Right atrium auricular region (tissue), 2 donors: Measurements from ENCODE around the gene TSC1. TPM values are rescaled to one million over a fixed set of nuclear protein-coding genes. Genes with fewer than 3 reads are reported as not detected.

ENCODE experiments used
- DNase-seq: peaks from one replicate; pipeline ENCODE4 v3.0.0-alpha.2; 2019; ENCODE audit warnings: low spot score
- H3K27ac ChIP-seq, 2 donors: fragments of 200-600 bp; sonication (generic); 1 replicate in 1 of 2; 2 replicates in 1 of 2; pipeline ENCODE4 v1.5.1; 2016 to 2019
- H3K27me3 ChIP-seq, 2 donors: fragments of 200-600 bp; sonication (generic); one replicate each; pipeline versions ENCODE4 v1.5.1 to v1.6.0; 2017 to 2019
- H3K36me3 ChIP-seq: fragments of 200-600 bp; sonication (generic); one replicate; pipeline ENCODE4 v1.5.1; 2016
- H3K4me1 ChIP-seq, 2 donors: fragments of 200-600 bp; sonication (generic); one replicate each; pipeline versions ENCODE4 v1.5.1 to v1.6.0; 2017 to 2019
- H3K4me3 ChIP-seq, 2 donors: fragments of 200-600 bp; sonication (generic); 1 replicate in 1 of 2; 2 replicates in 1 of 2; pipeline ENCODE4 v1.5.1; 2017 to 2019; ENCODE audit warnings: mild to moderate bottlenecking in 1 of 2, moderate library complexity in 1 of 2
- H3K9me3 ChIP-seq, 2 donors: fragments of 200-600 bp; sonication (generic); one replicate each; pipeline ENCODE4 v1.5.1; 2019
- CTCF ChIP-seq, 2 donors: fragments of 200-600 bp; sonication (generic); IDR thresholded peaks; one replicate each; pipeline ENCODE4 v1.5.1; 2019; ENCODE audit warnings: antibody characterized with exemption in 2 of 2
- total RNA-seq, 2 donors: library from RNA; depleted of rRNA; stranded (reverse); fragments of >200 nt; gene quantifications; one replicate each; pipeline ENCODE4 v1.1.0, GENCODE V29; 2016

The TSC1 gene
- total RNA-seq, 2 donors from 2014 or later = 27.6 to 36.4 TPM

- Histone ChIP-seq H3K4me1 (peaks cover 0 to 18% of the 10 kb centered on the region in 2 donors), H3K36me3 (no peaks in the 10 kb centered on the region), H3K27me3 (no peaks in the 10 kb centered on the region), H3K27ac (no peak overlapping the region), H3K4me3 (peak overlapping the region; percentile 93 to 94), H3K9me3 (no peaks in the 10 kb centered on the region)
- no peak for TF ChIP-seq CTCF (IDR thresholded peaks at IDR 0.05)
- no peak for DNase-seq
Observed at GRCh38 chr9:132877458-132877823, 67.0 kb downstream of the TSC1 start.

GRCh38 chr9:132876849-132877248 is 67.6 kb downstream of the TSC1 start:
- no peak for DNase-seq
- no peaks in the 10 kb centered on the region for H3K36me3 ChIP-seq
- TF ChIP-seq CTCF (IDR thresholded peaks at IDR 0.05) = no peak
- H3K27me3 ChIP-seq = no peaks in the 10 kb centered on the region
- peaks cover 0 to 18% of the 10 kb centered on the region in 2 donors for H3K4me1 ChIP-seq
- H3K9me3 ChIP-seq = no peaks in the 10 kb centered on the region
- no peak overlapping the region for H3K4me3 ChIP-seq
- H3K27ac ChIP-seq = no peak overlapping the region

GRCh38 chr9:132875159-132875558 is 69.3 kb downstream of the TSC1 start:
- Histone ChIP-seq H3K36me3 (no peaks in the 10 kb centered on the region), H3K9me3 (no peaks in the 10 kb centered on the region), H3K4me3 (no peak overlapping the region), H3K4me1 (peaks cover 0 to 18% of the 10 kb centered on the region in 2 donors), H3K27ac (no peak overlapping the region), H3K27me3 (no peaks in the 10 kb centered on the region)
- TF ChIP-seq CTCF (IDR thresholded peaks at IDR 0.05) = no peak
- no peak for DNase-seq

- Histone ChIP-seq H3K4me3 (no peak overlapping the region), H3K27me3 (no peaks in the 10 kb centered on the region)
- no peak for DNase-seq
Observed at GRCh38 chr9:132873403-132873802, 71.0 kb downstream of the TSC1 start.

GRCh38 chr9:132869266-132869665 is 75.2 kb downstream of the TSC1 start:
- Histone ChIP-seq H3K9me3 (no peaks in the 10 kb centered on the region), H3K27me3 (no peaks in the 10 kb centered on the region), H3K27ac (no peak overlapping the region), H3K4me3 (no peak overlapping the region), H3K36me3 (no peaks in the 10 kb centered on the region), H3K4me1 (no peaks in the 10 kb centered on the region)
- no peak for DNase-seq
- TF ChIP-seq CTCF (IDR thresholded peaks at IDR 0.05) = no peak

More at GRCh38 chr9:132873403-132873802, 71.0 kb downstream of the TSC1 start:
- no peak for TF ChIP-seq CTCF (IDR thresholded peaks at IDR 0.05)
- H3K27ac ChIP-seq = no peak overlapping the region
- no peaks in the 10 kb centered on the region for H3K9me3 ChIP-seq
- H3K4me1 ChIP-seq = peaks cover 0 to 8% of the 10 kb centered on the region in 2 donors
- H3K36me3 ChIP-seq = no peaks in the 10 kb centered on the region

- Histone ChIP-seq H3K9me3 (no peaks in the 10 kb centered on the region), H3K4me1 (no peaks in the 10 kb centered on the region), H3K36me3 (no peaks in the 10 kb centered on the region), H3K27me3 (no peaks in the 10 kb centered on the region), H3K4me3 (no peak overlapping the region), H3K27ac (no peak overlapping the region)
- TF ChIP-seq CTCF (IDR thresholded peaks at IDR 0.05) = no peak
- no peak for DNase-seq
Observed at GRCh38 chr9:132866898-132867297, 77.5 kb downstream of the TSC1 start.
